Measurements from ENCODE around the gene CSRNP3.
A peak's percentile ranks its signal among the peaks of the same experiment; 100 is the strongest.

The CSRNP3 gene

DNA sequence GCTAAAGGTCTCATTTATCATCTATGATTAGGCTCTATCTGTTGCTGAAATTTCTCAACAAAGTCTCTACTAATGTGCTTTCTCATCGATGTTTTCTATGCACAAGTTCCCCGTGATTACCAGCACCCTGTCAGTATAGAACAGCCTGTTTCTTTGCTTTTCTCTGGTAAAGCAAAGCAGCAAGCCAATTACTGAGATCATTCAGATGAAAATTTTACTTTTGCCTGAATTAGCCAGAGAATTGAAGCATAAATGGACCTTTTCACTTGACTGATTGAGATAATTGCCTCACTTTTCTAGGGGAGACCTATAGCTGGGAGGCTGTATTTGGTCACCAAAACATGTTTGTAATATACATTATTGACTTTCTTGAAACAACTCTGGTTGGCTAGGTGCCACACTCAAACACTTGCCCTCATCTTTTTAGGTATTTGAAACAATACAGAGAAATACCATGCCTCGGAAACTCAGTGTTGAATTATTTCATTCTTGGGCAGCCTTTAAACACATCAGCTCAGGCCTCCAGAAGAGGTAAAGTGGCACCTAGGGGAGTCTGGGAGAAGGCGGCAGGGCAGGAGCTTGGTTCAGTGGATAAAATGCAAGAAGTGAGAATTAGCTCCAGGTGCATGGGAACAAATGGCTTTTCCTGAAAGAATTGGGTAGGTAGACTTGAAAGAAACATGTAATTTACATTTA lies 228.4 kb downstream of the CSRNP3 start:
- no peak for DNase-seq

GRCh38 chr2:165698444-165698884 lies 229.0 kb downstream of the CSRNP3 start:
- peak; percentile 60 for DNase-seq

DNA sequence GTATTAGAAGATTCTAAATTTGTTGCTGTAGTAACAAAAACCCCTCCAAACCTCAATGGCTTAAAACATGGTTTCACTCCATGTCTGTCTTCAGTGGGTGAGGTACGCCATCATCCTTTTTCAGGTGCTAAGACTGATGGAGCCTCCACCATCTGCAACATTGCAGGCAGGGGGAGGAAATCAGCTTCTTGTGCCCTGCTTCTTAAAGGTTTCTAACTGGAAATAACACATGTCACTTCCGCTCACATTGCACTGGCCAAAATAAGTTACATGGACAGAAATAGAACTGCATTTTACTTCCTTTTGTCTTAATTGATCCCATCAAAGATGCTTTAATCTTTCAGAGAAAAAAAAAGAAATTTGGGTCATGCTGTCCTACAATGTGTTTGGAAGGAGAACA lies 230.4 kb downstream of the CSRNP3 start:
- DNase-seq: no peak

- DNase-seq: no peak
Observed at GRCh38 chr2:165700531-165700930, 231.0 kb downstream of the CSRNP3 start.

- DNase-seq: no peak
Observed at GRCh38 chr2:165701147-165701546, 231.6 kb downstream of the CSRNP3 start.

DNA sequence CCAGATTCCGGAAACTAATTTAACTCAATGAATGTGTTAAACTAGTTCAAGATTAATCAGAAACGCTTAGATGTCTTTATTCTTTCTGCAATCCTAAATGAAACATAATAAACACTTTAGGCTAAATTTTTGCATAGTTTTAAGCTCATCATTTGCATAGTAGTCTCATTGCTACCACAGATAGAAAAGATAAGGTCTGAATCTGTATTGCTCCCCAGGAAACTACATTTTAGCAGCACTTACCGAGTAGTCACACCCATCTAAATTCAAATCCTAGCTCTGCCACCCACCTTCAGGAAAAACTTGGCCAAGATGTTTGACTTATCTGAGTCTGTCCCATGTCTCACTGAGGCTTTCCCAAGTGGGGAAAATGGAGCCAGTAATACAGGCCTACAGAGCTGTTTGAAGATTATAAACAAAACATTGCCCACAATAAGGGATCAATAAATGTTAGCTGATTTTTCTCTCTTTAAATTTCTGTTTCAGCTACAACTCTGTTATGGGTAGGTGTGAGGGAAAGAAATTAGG lies 237.5 kb downstream of the CSRNP3 start:
- DNase-seq: no peak

DNA sequence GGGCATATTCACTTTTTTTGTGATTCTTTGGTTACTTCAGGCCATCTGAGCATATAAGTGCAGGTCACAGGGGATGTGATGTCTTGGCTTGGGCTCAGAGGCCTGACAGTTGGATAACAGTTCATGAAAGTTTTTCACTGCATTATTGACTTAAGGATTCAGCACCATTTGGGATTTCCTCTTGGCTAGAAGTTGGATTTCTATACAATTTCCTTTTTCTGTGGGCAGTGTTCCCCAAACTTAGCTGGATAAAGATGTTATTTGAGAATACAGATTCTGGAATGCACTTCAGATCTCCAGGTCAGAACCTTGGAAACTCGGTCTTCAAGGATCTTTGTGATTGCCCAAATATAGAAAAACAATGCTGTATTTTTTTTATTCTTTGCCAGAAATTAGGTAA lies 246.6 kb downstream of the CSRNP3 start:
- DNase-seq: no peak

- DNase-seq: no peak
Observed at GRCh38 chr2:165718610-165719210, 249.2 kb downstream of the CSRNP3 start.

- no peak for DNase-seq
Observed at GRCh38 chr2:165720511-165720910, 251.0 kb downstream of the CSRNP3 start.

GRCh38 chr2:165725421-165725820 lies 255.9 kb downstream of the CSRNP3 start:
- DNase-seq: no peak
